ENCODE data around the gene GREB1. TPM values are rescaled to one million over a fixed set of nuclear protein-coding genes. Genes with fewer than 3 reads are reported as not detected.

GREB1 gene
- total RNA-seq, 1 donor from 2014 or later = 2.3 TPM

GRCh38 chr2:11492720-11493119 lies 41.1 kb upstream of the GREB1 start:
- ATAC-seq (no peak), DNase-seq (no peak)
- Histone ChIP-seq H3K36me3 (no peaks in the 10 kb centered on the region), H3K27ac (no peak overlapping the region), H3K9me3 (no peaks in the 10 kb centered on the region), H3K27me3 (ENCODE audit: low read depth) (peaks cover 11% of the 10 kb centered on the region), H3K4me1 (no peaks in the 10 kb centered on the region), H3K4me3 (no peak overlapping the region)
- no peak for TF ChIP-seq CTCF (IDR thresholded peaks at IDR 0.05)
- intact Hi-C loops (cut with DNase I) = no loop called here

- no peaks in the 10 kb centered on the region for H3K36me3 ChIP-seq
- DNase-seq (no peak), ATAC-seq (no peak)
- peaks cover 11% of the 10 kb centered on the region for H3K27me3 ChIP-seq (ENCODE audit: low read depth)
- intact Hi-C loops (cut with DNase I) = no loop called here
- no peaks in the 10 kb centered on the region for H3K9me3 ChIP-seq
- no peak overlapping the region for H3K27ac ChIP-seq
- H3K4me1 ChIP-seq = no peaks in the 10 kb centered on the region
- no peak for TF ChIP-seq CTCF (IDR thresholded peaks at IDR 0.05)
- H3K4me3 ChIP-seq = no peak overlapping the region
These were observed 40.6 kb upstream of the GREB1 start for GRCh38 chr2:11493282-11493681.

- no peak overlapping the region for H3K4me3 ChIP-seq
- H3K36me3 ChIP-seq = no peaks in the 10 kb centered on the region
- TF ChIP-seq CTCF (IDR thresholded peaks at IDR 0.05) = no peak
- H3K27me3 ChIP-seq (ENCODE audit: low read depth) = peaks cover 16% of the 10 kb centered on the region
- H3K9me3 ChIP-seq = no peaks in the 10 kb centered on the region
- H3K27ac ChIP-seq = no peak overlapping the region
- ATAC-seq (no peak), DNase-seq (no peak)
- intact Hi-C loops (cut with DNase I) = no loop called here
- H3K4me1 ChIP-seq = no peaks in the 10 kb centered on the region
These were observed 39.5 kb upstream of the GREB1 start for GRCh38 chr2:11494310-11494709.

- Histone ChIP-seq H3K4me3 (no peak overlapping the region), H3K4me1 (no peaks in the 10 kb centered on the region), H3K27ac (no peak overlapping the region), H3K27me3 (ENCODE audit: low read depth) (peaks cover 16% of the 10 kb centered on the region), H3K36me3 (no peaks in the 10 kb centered on the region), H3K9me3 (no peaks in the 10 kb centered on the region)
- DNase-seq = no peak
- no peak for TF ChIP-seq CTCF (IDR thresholded peaks at IDR 0.05)
- no peak for ATAC-seq
- intact Hi-C loops (cut with DNase I) = no loop called here
These were observed 37.8 kb upstream of the GREB1 start for GRCh38 chr2:11495844-11496681.

GRCh38 chr2:11498543-11499034 lies 35.3 kb upstream of the GREB1 start:
- Histone ChIP-seq H3K27me3 (ENCODE audit: low read depth) (peaks cover 16% of the 10 kb centered on the region), H3K27ac (no peak overlapping the region), H3K9me3 (no peaks in the 10 kb centered on the region), H3K4me1 (no peaks in the 10 kb centered on the region), H3K4me3 (no peak overlapping the region), H3K36me3 (no peaks in the 10 kb centered on the region)
- no peak for DNase-seq
- no peak for TF ChIP-seq CTCF (IDR thresholded peaks at IDR 0.05)
- ATAC-seq = peak in 1 of 2 donors; percentile 53
- intact Hi-C loops (cut with DNase I) = no loop called here
